Parathyroid adenoma (tissue), 2 donors: Measurements from ENCODE around the gene HES4.

Experiments
- H2AFZ ChIP-seq: fragments of 300-600 bp; sonication (generic); one replicate; pipeline ENCODE4 v1.7.0; 2017; ENCODE audit warnings: antibody characterized with exemption, mild to moderate bottlenecking
- H3K27ac ChIP-seq: fragments of 300-600 bp; sonication (generic); one replicate; pipeline ENCODE4 v1.7.0; 2017
- H3K27me3 ChIP-seq: fragments of 300-600 bp; sonication (generic); one replicate; pipeline ENCODE4 v1.7.0; 2017; ENCODE audit warnings: low read length; ENCODE audit not compliant: control insufficient read depth, insufficient read depth
- H3K36me3 ChIP-seq: fragments of 300-600 bp; sonication (generic); one replicate; pipeline ENCODE4 v1.7.0; 2017; ENCODE audit warnings: low read length; ENCODE audit not compliant: control insufficient read depth, insufficient read depth
- H3K4me1 ChIP-seq: fragments of 300-600 bp; sonication (generic); one replicate; pipeline ENCODE4 v1.7.0; 2017; ENCODE audit warnings: control low read depth
- H3K4me2 ChIP-seq: fragments of 300-600 bp; sonication (generic); one replicate; pipeline ENCODE4 v1.7.0; 2017; ENCODE audit warnings: low read length
- H3K4me3 ChIP-seq: fragments of 300-600 bp; sonication (generic); one replicate; pipeline ENCODE4 v1.7.0; 2017; ENCODE audit warnings: low read depth, low read length
- H3K79me2 ChIP-seq: fragments of 300-600 bp; sonication (generic); one replicate; pipeline ENCODE4 v1.7.0; 2017; ENCODE audit warnings: control low read depth
- H3K9ac ChIP-seq: fragments of 300-600 bp; sonication (generic); one replicate; pipeline ENCODE4 v1.7.0; 2017; ENCODE audit warnings: mild to moderate bottlenecking
- H3K9me3 ChIP-seq: fragments of 300-600 bp; sonication (generic); one replicate; pipeline ENCODE4 v1.7.0; 2017; ENCODE audit warnings: low read length; ENCODE audit not compliant: control insufficient read depth
- CTCF ChIP-seq: fragments of 300-600 bp; sonication (generic); IDR thresholded peaks from one replicate; pipeline ENCODE4 v1.7.0; 2017; ENCODE audit warnings: antibody characterized with exemption, mild to moderate bottlenecking
- donor health status: primary hyperparathyroidism.

HES4 gene

GRCh38 chr1:952201-952600, 47.7 kb downstream of the HES4 start:
- Histone ChIP-seq H3K27me3 (no peaks in the 10 kb centered on the region), H2AFZ (no peak overlapping the region), H3K4me2 (no peak overlapping the region), H3K4me1 (no peaks in the 10 kb centered on the region), H3K4me3 (no peak overlapping the region), H3K36me3 (no peaks in the 10 kb centered on the region), H3K27ac (no peak overlapping the region), H3K79me2 (no peaks in the 10 kb centered on the region), H3K9ac (no peak overlapping the region), H3K9me3 (no peaks in the 10 kb centered on the region)
- TF ChIP-seq CTCF: no peak

GRCh38 chr1:951364-951763, 48.5 kb downstream of the HES4 start:
- H3K79me2 ChIP-seq: no peaks in the 10 kb centered on the region
- H3K9me3 ChIP-seq: no peaks in the 10 kb centered on the region
- H3K4me3 ChIP-seq: no peak overlapping the region
- no peak overlapping the region for H2AFZ ChIP-seq
- H3K4me1 ChIP-seq: no peaks in the 10 kb centered on the region
- no peak for TF ChIP-seq CTCF
- no peak overlapping the region for H3K27ac ChIP-seq
- no peak overlapping the region for H3K9ac ChIP-seq
- no peaks in the 10 kb centered on the region for H3K27me3 ChIP-seq
- H3K4me2 ChIP-seq: no peak overlapping the region
- H3K36me3 ChIP-seq: no peaks in the 10 kb centered on the region

- no peak overlapping the region for H2AFZ ChIP-seq
- no peak overlapping the region for H3K9ac ChIP-seq
- no peak overlapping the region for H3K27ac ChIP-seq
- no peak for TF ChIP-seq CTCF
- no peak overlapping the region for H3K4me3 ChIP-seq
- no peaks in the 10 kb centered on the region for H3K4me1 ChIP-seq
- no peaks in the 10 kb centered on the region for H3K36me3 ChIP-seq
- H3K27me3 ChIP-seq: no peaks in the 10 kb centered on the region
- H3K9me3 ChIP-seq: no peaks in the 10 kb centered on the region
- H3K4me2 ChIP-seq: no peak overlapping the region
- no peaks in the 10 kb centered on the region for H3K79me2 ChIP-seq
These were observed 49.0 kb downstream of the HES4 start for GRCh38 chr1:950881-951280.

GRCh38 chr1:950268-950667, 49.6 kb downstream of the HES4 start:
- Histone ChIP-seq H3K27me3 (no peaks in the 10 kb centered on the region), H3K9ac (no peak overlapping the region), H3K9me3 (no peaks in the 10 kb centered on the region), H3K27ac (no peak overlapping the region), H3K4me3 (no peak overlapping the region), H3K4me1 (no peaks in the 10 kb centered on the region), H3K4me2 (no peak overlapping the region), H2AFZ (no peak overlapping the region), H3K36me3 (no peaks in the 10 kb centered on the region), H3K79me2 (no peaks in the 10 kb centered on the region)
- TF ChIP-seq CTCF: no peak
